IMR-90 (cell line): Measurements from ENCODE around the gene RAD51B. TPM values are rescaled to one million over a fixed set of nuclear protein-coding genes. Genes with fewer than 3 reads are reported as not detected.

Experiments used
- ATAC-seq: fragments of 200-7000 bp; cut with Tn5 transposase; 2 replicates; pipeline ENCODE4 v1.9.1; 2020; ENCODE audit warnings: low read depth, mild to moderate bottlenecking, moderate library complexity
- BruUV-seq: library from RNA; stranded (reverse); fragments of 400-500 nt; replicated peaks from 2 replicates; lab custom pipeline; 2021; lab: Mats Ljungman, UMichigan
- CTCF ChIA-PET: fragments of 300-600 bp; formaldehyde crosslinking; extraction: SDS; loops from one replicate; lab custom pipeline; 2021; ENCODE audit warnings: antibody characterized with exemption; lab: Yijun Ruan, JAX
- POLR2A ChIA-PET: fragments of 300-600 bp; sonication (Branson Sonifier 250); formaldehyde crosslinking; loops from one replicate; lab custom pipeline; 2022; ENCODE audit warnings: antibody characterized with exemption; ENCODE audit not compliant: unreplicated experiment; lab: Charles Lee
- DNase-seq: peaks from one replicate; pipeline ENCODE4 v3.0.0; 2013
- H2AFZ ChIP-seq: replicated peaks from 2 replicates; pipeline ENCODE3; 2013; ENCODE audit warnings: low read length, mild to moderate bottlenecking; ENCODE audit not compliant: poor library complexity
- H2AK5ac ChIP-seq: 2 replicates; pipeline ENCODE4 v1.6.1; 2013; ENCODE audit warnings: low read depth, low read length, inconsistent platforms
- H2AK9ac ChIP-seq: replicated peaks from 2 replicates; pipeline ENCODE3; 2013; ENCODE audit warnings: mild to moderate bottlenecking, low read depth, low read length, moderate library complexity; ENCODE audit not compliant: poor library complexity
- H2BK120ac ChIP-seq: 2 replicates; pipeline ENCODE4 v1.6.1; 2013; ENCODE audit warnings: low read depth, low read length, inconsistent platforms
- H2BK15ac ChIP-seq: 3 replicates; pipeline ENCODE4 v1.6.1; 2013; ENCODE audit warnings: low read depth, low read length, inconsistent platforms
- H2BK20ac ChIP-seq: 2 replicates; pipeline ENCODE4 v1.6.1; 2013; ENCODE audit warnings: low read depth, mild to moderate bottlenecking, inconsistent platforms, low read length, moderate library complexity
- H2BK5ac ChIP-seq: 2 replicates; pipeline ENCODE4 v1.6.1; 2013; ENCODE audit warnings: mild to moderate bottlenecking, low read depth, low read length, inconsistent platforms; ENCODE audit not compliant: poor library complexity, severe bottlenecking
- H3K14ac ChIP-seq: replicated peaks from 2 replicates; pipeline ENCODE4 v1.6.1; 2013; ENCODE audit warnings: low read depth, low read length, inconsistent platforms
- H3K18ac ChIP-seq: 2 replicates; pipeline ENCODE4 v1.6.1; 2013; ENCODE audit warnings: low read depth, low read length, control low read depth
- H3K23ac ChIP-seq: 2 replicates; pipeline ENCODE4 v1.6.1; 2013; ENCODE audit warnings: low read depth, low read length, inconsistent platforms
- H3K27ac ChIP-seq: 2 replicates; pipeline ENCODE4 v1.5.1; 2013; ENCODE audit warnings: mild to moderate bottlenecking, control low read depth, low read length; ENCODE audit not compliant: insufficient read depth
- H3K27me3 ChIP-seq: 2 replicates; pipeline ENCODE4 v1.6.1; 2013; ENCODE audit warnings: low read length; ENCODE audit not compliant: control insufficient read depth, insufficient read depth
- H3K36me3 ChIP-seq: 2 replicates; pipeline ENCODE4 v1.6.1; 2013; ENCODE audit warnings: low read length, mixed read lengths; ENCODE audit not compliant: control insufficient read depth, insufficient read depth
- H3K4ac ChIP-seq: 2 replicates; pipeline ENCODE4 v1.6.1; 2013; ENCODE audit warnings: low read depth, low read length, inconsistent platforms
- H3K4me1 ChIP-seq: 2 replicates; pipeline ENCODE4 v1.6.1; 2013; ENCODE audit warnings: low read length, mixed read lengths; ENCODE audit not compliant: control insufficient read depth, insufficient read depth
- H3K4me2 ChIP-seq: 2 replicates; pipeline ENCODE4 v1.6.1; 2013; ENCODE audit warnings: low read depth, mild to moderate bottlenecking, control low read depth, low read length, moderate library complexity
- H3K4me3 ChIP-seq: 2 replicates; pipeline ENCODE4 v1.5.1; 2013; ENCODE audit warnings: low read depth, mild to moderate bottlenecking, control low read depth, low read length, moderate library complexity; ENCODE audit not compliant: insufficient read depth
- H3K56ac ChIP-seq: 2 replicates; pipeline ENCODE4 v1.6.1; 2013; ENCODE audit warnings: low read length, inconsistent platforms; ENCODE audit not compliant: insufficient read depth; ENCODE audit errors: extremely low read depth
- H3K79me1 ChIP-seq, 2 experiments: 2 replicates each; pipeline ENCODE4 v1.6.1; 2013; ENCODE audit warnings: low read length in 2 of 2, inconsistent platforms in 1 of 2, low read depth in 1 of 2
- H3K9ac ChIP-seq: 2 replicates; pipeline ENCODE4 v1.6.1; 2013; ENCODE audit warnings: low read depth, low read length, control low read depth
- H3K9me1 ChIP-seq: 2 replicates; pipeline ENCODE4 v1.6.1; 2013; ENCODE audit warnings: low read length, inconsistent platforms; ENCODE audit not compliant: insufficient read depth
- H3K9me3 ChIP-seq: 2 replicates; pipeline ENCODE4 v1.6.1; 2013; ENCODE audit warnings: low read length; ENCODE audit not compliant: control insufficient read depth, insufficient read depth
- H4K20me1 ChIP-seq: 2 replicates; pipeline ENCODE4 v1.6.1; 2013; ENCODE audit warnings: low read length, inconsistent platforms; ENCODE audit not compliant: insufficient read depth
- H4K5ac ChIP-seq: 2 replicates; pipeline ENCODE4 v1.6.1; 2013; ENCODE audit warnings: mild to moderate bottlenecking, low read depth, low read length, control low read depth
- H4K8ac ChIP-seq, 2 experiments: 2 replicates each; pipeline ENCODE4 v1.6.1; 2013; ENCODE audit warnings: low read depth in 2 of 2, low read length in 2 of 2, control low read depth in 1 of 2, inconsistent platforms in 1 of 2
- H4K91ac ChIP-seq: 2 replicates; pipeline ENCODE4 v1.6.1; 2013; ENCODE audit warnings: low read depth, low read length, inconsistent platforms; ENCODE audit not compliant: insufficient read depth
- BHLHE40 ChIP-seq: fragments of 150-350 bp; IDR thresholded peaks from 2 replicates; pipeline ENCODE4 v1.6.1; 2016; ENCODE audit warnings: mild to moderate bottlenecking, low read depth, low read length
- CEBPB ChIP-seq: IDR thresholded peaks from 2 replicates; pipeline ENCODE4 v1.6.1; 2012; ENCODE audit warnings: low read depth, low read length, improper control_type of control experiment
- CHD1 ChIP-seq: IDR thresholded peaks from 2 replicates; pipeline ENCODE4 v1.6.1; 2012; ENCODE audit warnings: low read depth, low read length, improper control_type of control experiment
- CTCF ChIP-seq: conservative IDR thresholded peaks from 2 replicates; pipeline ENCODE4 v1.5.1; 2012; ENCODE audit warnings: mild to moderate bottlenecking, low read depth, low read length, improper control_type of control experiment
- ELK1 ChIP-seq: fragments of 150-350 bp; IDR thresholded peaks from 2 replicates; pipeline ENCODE4 v1.6.1; 2016; ENCODE audit warnings: low read depth, mild to moderate bottlenecking, low read length, moderate library complexity, borderline replicate concordance
- FOS ChIP-seq: fragments of 150-350 bp; IDR thresholded peaks from 2 replicates; pipeline ENCODE4 v1.6.1; 2016; ENCODE audit warnings: low read depth, low read length
- MAFK ChIP-seq: IDR thresholded peaks from 2 replicates; pipeline ENCODE4 v1.6.1; 2012; ENCODE audit warnings: low read depth, low read length, improper control_type of control experiment
- MAZ ChIP-seq: IDR thresholded peaks from 2 replicates; pipeline ENCODE4 v1.6.1; 2012; ENCODE audit warnings: low read depth, mild to moderate bottlenecking, low read length, improper control_type of control experiment, moderate library complexity, borderline replicate concordance
- MXI1 ChIP-seq: IDR thresholded peaks from 2 replicates; pipeline ENCODE4 v1.6.1; 2012; ENCODE audit warnings: low read depth, mild to moderate bottlenecking, low read length, moderate library complexity, borderline replicate concordance
- NFE2L2 ChIP-seq: fragments of 150-350 bp; IDR thresholded peaks from 2 replicates; pipeline ENCODE4 v1.6.1; 2016; ENCODE audit warnings: low read depth, mild to moderate bottlenecking, low read length
- POLR2A ChIP-seq: IDR thresholded peaks from 2 replicates; pipeline ENCODE4 v1.6.1; 2012; ENCODE audit warnings: mild to moderate bottlenecking, low read depth, low read length
- RAD21 ChIP-seq: IDR thresholded peaks from 2 replicates; pipeline ENCODE4 v1.6.1; 2012; ENCODE audit warnings: low read length, improper control_type of control experiment
- RCOR1 ChIP-seq: IDR thresholded peaks from 2 replicates; pipeline ENCODE4 v1.6.1; 2012; ENCODE audit warnings: mild to moderate bottlenecking, low read length, improper control_type of control experiment; ENCODE audit not compliant: insufficient replicate concordance
- RFX5 ChIP-seq: IDR thresholded peaks from 2 replicates; pipeline ENCODE4 v1.8.0; 2012; ENCODE audit warnings: low read depth, mild to moderate bottlenecking, low read length, moderate library complexity
- SMC3 ChIP-seq: fragments of 150-350 bp; IDR thresholded peaks from 2 replicates; pipeline ENCODE4 v1.6.1; 2016; ENCODE audit warnings: low read depth, mild to moderate bottlenecking, antibody characterized with exemption, low read length, moderate library complexity
- USF2 ChIP-seq: fragments of 150-350 bp; IDR thresholded peaks from 2 replicates; pipeline ENCODE4 v1.6.1; 2017; ENCODE audit warnings: mild to moderate bottlenecking, antibody characterized with exemption, low read length, low read depth
- WGBS, 2 experiments: methylation state at CpG; one replicate each; pipeline versions ENCODE4 v1.1.5 to v1.1.7; 2013; ENCODE audit warnings: missing lambda C conversion rate in 2 of 2; ENCODE audit not compliant: insufficient read length in 1 of 2; ENCODE audit errors: extremely low coverage in 2 of 2; 5-methylcytosine and 5-hydroxymethylcytosine counted together
- dilution Hi-C: fragments of 300-500 bp; cut with HindIII; formaldehyde crosslinking; loops from one replicate; pipeline ENCODE4 v1.14.3; 2018; ENCODE audit warnings: low sequenced_read_pairs; ENCODE audit not compliant: unreplicated experiment
- in situ Hi-C: fragments of 300-500 bp; cut with MboI; formaldehyde crosslinking; loops from 3 replicates; pipeline ENCODE4 v1.14.3; 2019; ENCODE audit warnings: low sequenced_read_pairs, inconsistent platforms, mixed read lengths
- intact Hi-C: fragments of 100-400 bp; cut with micrococcal nuclease; formaldehyde crosslinking; loops from 2 replicates; pipeline ENCODE4 v1.10.0; 2022
- polyA plus RNA-seq, 3 experiments: library from polyadenylated mRNA; depleted of rRNA; stranded (reverse); fragments of >200 nt; gene quantifications; 2 replicates each; pipeline ENCODE4 v1.2.3, GENCODE V29; 2012; ENCODE audit warnings: low replicate concordance in 1 of 3
- total RNA-seq: library from RNA; depleted of rRNA; stranded (reverse); fragments of >200 nt; gene quantifications from 2 replicates; pipeline ENCODE4 v1.2.3, GENCODE V29; 2012

RAD51B gene
- total and polyA plus RNA-seq, 2 of the 4 experiments (the other 2 are of a cell fraction), result 5.1 to 18.8 TPM

- no peak overlapping the region for H2BK20ac ChIP-seq
- ATAC-seq, result no peak
- no peak overlapping the region for H2AK9ac ChIP-seq
- no peak overlapping the region for H3K4me3 ChIP-seq
- no peak overlapping the region for H2AFZ ChIP-seq
- no peak overlapping the region for H4K91ac ChIP-seq
- H4K20me1 ChIP-seq, result no peaks in the 10 kb centered on the region
- intact Hi-C loops (loop anchor here (10.0 kb wide), 1 partner anchor 729 kb away; no protein-coding TSS in a partner anchor), dilution Hi-C loops (no loop called here), in situ Hi-C loops (no loop called here)
- H2BK15ac ChIP-seq, result no peak overlapping the region
- H3K4me1 ChIP-seq, result peaks cover 7% of the 10 kb centered on the region
- no peak overlapping the region for H2BK5ac ChIP-seq
- H3K27ac ChIP-seq, result no peak overlapping the region
- no peak overlapping the region for H3K4me2 ChIP-seq
- H3K4ac ChIP-seq, result no peak overlapping the region
- no peak overlapping the region for H2BK120ac ChIP-seq
- 90% methylated on average over 2 of the region's 8 CpGs; no CpG with 5 or more reads in 1 of the 2 experiments for WGBS, 2 experiments
- no peaks in the 10 kb centered on the region for H3K36me3 ChIP-seq
- H3K14ac ChIP-seq, result no peak overlapping the region
- H2AK5ac ChIP-seq, result no peak overlapping the region
- H4K5ac ChIP-seq, result no peak overlapping the region
- no peak overlapping the region for H3K23ac ChIP-seq
- CTCF ChIA-PET, result no interaction called here
- H3K9ac ChIP-seq, result no peak overlapping the region
- POLR2A ChIA-PET, result no interaction called here
- 0 out of 4 replicates have a peak, but pooled peaks cover 0 to 4% of the 10 kb centered on the region in 2 experiments for H3K79me1 ChIP-seq
- no TSS peak for BruUV-seq
- no peak overlapping the region for H4K8ac ChIP-seq
- H3K18ac ChIP-seq, result no peak overlapping the region
- no peak for DNase-seq
- no peak for TF ChIP-seq SMC3
- no peak for TF ChIP-seq RCOR1
- no peak for TF ChIP-seq POLR2A
- TF ChIP-seq MAZ, result no peak
- no peak for TF ChIP-seq BHLHE40
- TF ChIP-seq RFX5, result no peak
- TF ChIP-seq RAD21, result no peak
- no peak for TF ChIP-seq CEBPB
- TF ChIP-seq MAFK, result no peak
- TF ChIP-seq ELK1, result no peak
- no peak for TF ChIP-seq NFE2L2
- no peak for TF ChIP-seq USF2
- no peak for TF ChIP-seq FOS
- TF ChIP-seq CTCF, result no peak
- TF ChIP-seq MXI1, result no peak
- no peak for TF ChIP-seq CHD1
- peaks cover 7% of the 10 kb centered on the region for H3K9me1 ChIP-seq
- no peaks in the 10 kb centered on the region for H3K9me3 ChIP-seq
- no peaks in the 10 kb centered on the region for H3K27me3 ChIP-seq
- H3K56ac ChIP-seq, result no peak overlapping the region
Observed at GRCh38 chr14:68085742-68086141, 266.2 kb downstream of the RAD51B start.
